Mesothelial cell of epicardium (in vitro differentiated cells): ENCODE results near the gene GALNT2. TPM values are rescaled to one million over a fixed set of nuclear protein-coding genes. Genes with fewer than 3 reads are reported as not detected.

Experiments
- DNase-seq, 2 experiments: peaks; one replicate each; pipeline ENCODE4 v3.0.0; 2021; ENCODE audit warnings: low spot score in 2 of 2; ENCODE audit not compliant: unreplicated experiment in 2 of 2
- H3K27ac Mint-ChIP-seq: 2 replicates; pipeline ENCODE4 v1.8.0; 2021; ENCODE audit warnings: mixed read lengths
- H3K27me3 Mint-ChIP-seq: 2 replicates; pipeline ENCODE4 v1.8.0; 2021; ENCODE audit warnings: low read depth, mixed read lengths
- H3K36me3 Mint-ChIP-seq: 2 replicates; pipeline ENCODE4 v1.8.0; 2021; ENCODE audit warnings: mixed read lengths
- H3K4me1 Mint-ChIP-seq: 2 replicates; pipeline ENCODE4 v1.8.0; 2021; ENCODE audit warnings: mixed read lengths
- H3K4me3 Mint-ChIP-seq: 2 replicates; pipeline ENCODE4 v1.8.0; 2021; ENCODE audit warnings: mild to moderate bottlenecking, moderate library complexity, mixed read lengths
- H3K9me3 Mint-ChIP-seq: 2 replicates; pipeline ENCODE4 v1.8.0; 2021; ENCODE audit warnings: mixed read lengths
- total RNA-seq: library from RNA; stranded (reverse); gene quantifications from 3 replicates; pipeline ENCODE4 v1.2.1, GENCODE V29; 2021
- TF ChIP-seq, protein P1 (sequence below): fragments of 200-600 bp; sonication (generic); IDR thresholded peaks from one replicate; pipeline ENCODE4 v1.5.0; 2021; ENCODE audit warnings: antibody characterized with exemption; ENCODE audit not compliant: unreplicated experiment

GALNT2 gene
- total RNA-seq, 1 donor from 2014 or later = 48.3 TPM

DNA sequence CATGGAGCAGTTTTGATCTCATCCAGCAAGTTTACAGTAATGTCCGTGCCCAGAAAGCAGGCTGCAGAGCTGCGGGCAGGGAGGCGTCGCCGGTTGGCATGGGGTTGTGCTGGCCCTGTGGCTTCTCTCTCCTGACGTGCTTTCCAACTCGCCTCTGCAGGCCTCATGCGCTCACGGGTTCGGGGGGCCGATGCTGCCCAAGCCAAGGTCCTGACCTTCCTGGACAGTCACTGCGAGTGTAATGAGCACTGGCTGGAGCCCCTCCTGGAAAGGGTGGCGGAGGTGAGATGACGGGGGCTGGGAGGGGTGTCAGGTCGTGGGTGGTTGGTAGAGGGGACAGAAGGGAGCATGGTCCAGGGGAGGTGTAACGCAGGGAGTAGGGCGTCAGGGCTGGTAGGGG is 176.1 kb downstream of the GALNT2 start:
- Mint-ChIP-seq H3K9me3 (peaks cover 18% of the 10 kb centered on the region), H3K36me3 (peaks cover 34% of the 10 kb centered on the region), H3K27me3 (no peaks in the 10 kb centered on the region), H3K27ac (no peak overlapping the region), H3K4me3 (no peak overlapping the region), H3K4me1 (peaks cover 3% of the 10 kb centered on the region)
- DNase-seq = no peak
- TF ChIP-seq, protein P1, sequence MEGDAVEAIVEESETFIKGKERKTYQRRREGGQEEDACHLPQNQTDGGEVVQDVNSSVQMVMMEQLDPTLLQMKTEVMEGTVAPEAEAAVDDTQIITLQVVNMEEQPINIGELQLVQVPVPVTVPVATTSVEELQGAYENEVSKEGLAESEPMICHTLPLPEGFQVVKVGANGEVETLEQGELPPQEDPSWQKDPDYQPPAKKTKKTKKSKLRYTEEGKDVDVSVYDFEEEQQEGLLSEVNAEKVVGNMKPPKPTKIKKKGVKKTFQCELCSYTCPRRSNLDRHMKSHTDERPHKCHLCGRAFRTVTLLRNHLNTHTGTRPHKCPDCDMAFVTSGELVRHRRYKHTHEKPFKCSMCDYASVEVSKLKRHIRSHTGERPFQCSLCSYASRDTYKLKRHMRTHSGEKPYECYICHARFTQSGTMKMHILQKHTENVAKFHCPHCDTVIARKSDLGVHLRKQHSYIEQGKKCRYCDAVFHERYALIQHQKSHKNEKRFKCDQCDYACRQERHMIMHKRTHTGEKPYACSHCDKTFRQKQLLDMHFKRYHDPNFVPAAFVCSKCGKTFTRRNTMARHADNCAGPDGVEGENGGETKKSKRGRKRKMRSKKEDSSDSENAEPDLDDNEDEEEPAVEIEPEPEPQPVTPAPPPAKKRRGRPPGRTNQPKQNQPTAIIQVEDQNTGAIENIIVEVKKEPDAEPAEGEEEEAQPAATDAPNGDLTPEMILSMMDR = no peak

DNA sequence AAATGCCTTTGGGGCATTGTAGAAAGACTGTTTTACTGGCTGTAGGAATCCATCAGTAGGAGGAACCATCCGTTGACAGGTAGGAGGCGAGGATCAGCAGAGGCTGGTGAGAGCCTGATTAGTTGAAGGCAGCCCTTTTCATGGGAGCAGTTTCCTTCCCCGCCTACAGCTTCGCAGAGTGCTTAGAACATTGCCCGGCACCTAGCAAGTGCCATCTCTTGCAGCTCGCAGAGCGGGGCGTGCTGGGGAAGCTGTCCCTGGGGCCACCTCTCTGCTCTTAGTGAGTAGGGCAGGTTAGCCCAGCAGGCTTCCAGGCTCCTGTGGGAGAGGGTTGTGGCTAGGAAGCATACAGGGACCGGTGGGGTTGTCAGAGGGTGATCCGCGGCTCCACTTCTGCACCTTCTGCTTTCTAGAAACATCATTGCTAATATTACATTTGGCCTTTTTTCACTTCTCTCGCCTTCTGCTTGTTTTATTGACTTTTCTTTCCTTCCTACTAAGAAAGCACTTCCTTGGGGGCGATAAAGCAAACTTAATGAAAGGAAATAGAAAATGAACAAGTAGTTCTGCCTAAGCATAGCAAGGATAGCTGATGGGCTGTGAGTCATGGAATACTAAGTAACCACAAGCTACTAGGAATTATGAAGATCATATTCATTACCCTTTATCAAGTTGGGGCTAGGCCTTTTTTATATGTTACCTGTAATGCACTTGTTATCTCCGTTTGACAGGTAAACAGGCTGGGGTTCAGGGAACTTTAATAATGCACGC is 176.7 kb downstream of the GALNT2 start:
- DNase-seq = no peak
- H3K27ac Mint-ChIP-seq = no peak overlapping the region

DNA sequence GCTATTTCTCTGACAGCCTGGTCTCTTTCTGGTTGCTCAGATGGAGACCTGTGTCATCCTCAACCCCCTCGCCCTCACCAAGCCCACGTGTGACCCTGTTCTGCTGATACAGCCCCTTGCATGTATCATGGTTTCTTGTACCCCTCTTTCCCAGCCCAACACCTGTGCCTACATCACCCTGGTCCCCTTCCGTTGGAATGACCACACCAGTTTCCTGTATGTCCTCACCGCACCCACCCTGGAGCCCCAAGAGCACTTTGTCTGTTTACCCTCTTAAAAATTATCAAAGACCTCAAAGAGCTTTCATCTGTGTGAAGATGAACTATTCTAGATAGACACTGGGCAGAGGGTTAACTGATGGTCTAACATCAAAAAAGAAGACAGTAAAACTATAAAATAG is 179.5 kb downstream of the GALNT2 start:
- DNase-seq = no peak
- Mint-ChIP-seq H3K27me3 (no peaks in the 10 kb centered on the region), H3K9me3 (peaks cover 7% of the 10 kb centered on the region), H3K36me3 (peaks cover 23% of the 10 kb centered on the region), H3K4me3 (no peak overlapping the region), H3K4me1 (peaks cover 23% of the 10 kb centered on the region), H3K27ac (no peak overlapping the region)
- TF ChIP-seq, protein P1 = no peak

More for the DNA sequence above, 176.7 kb downstream of the GALNT2 start:
- Mint-ChIP-seq H3K27me3 (no peaks in the 10 kb centered on the region), H3K36me3 (peaks cover 34% of the 10 kb centered on the region), H3K9me3 (peaks cover 18% of the 10 kb centered on the region), H3K4me3 (no peak overlapping the region), H3K4me1 (peaks cover 7% of the 10 kb centered on the region)
- TF ChIP-seq, protein P1 = no peak

DNA sequence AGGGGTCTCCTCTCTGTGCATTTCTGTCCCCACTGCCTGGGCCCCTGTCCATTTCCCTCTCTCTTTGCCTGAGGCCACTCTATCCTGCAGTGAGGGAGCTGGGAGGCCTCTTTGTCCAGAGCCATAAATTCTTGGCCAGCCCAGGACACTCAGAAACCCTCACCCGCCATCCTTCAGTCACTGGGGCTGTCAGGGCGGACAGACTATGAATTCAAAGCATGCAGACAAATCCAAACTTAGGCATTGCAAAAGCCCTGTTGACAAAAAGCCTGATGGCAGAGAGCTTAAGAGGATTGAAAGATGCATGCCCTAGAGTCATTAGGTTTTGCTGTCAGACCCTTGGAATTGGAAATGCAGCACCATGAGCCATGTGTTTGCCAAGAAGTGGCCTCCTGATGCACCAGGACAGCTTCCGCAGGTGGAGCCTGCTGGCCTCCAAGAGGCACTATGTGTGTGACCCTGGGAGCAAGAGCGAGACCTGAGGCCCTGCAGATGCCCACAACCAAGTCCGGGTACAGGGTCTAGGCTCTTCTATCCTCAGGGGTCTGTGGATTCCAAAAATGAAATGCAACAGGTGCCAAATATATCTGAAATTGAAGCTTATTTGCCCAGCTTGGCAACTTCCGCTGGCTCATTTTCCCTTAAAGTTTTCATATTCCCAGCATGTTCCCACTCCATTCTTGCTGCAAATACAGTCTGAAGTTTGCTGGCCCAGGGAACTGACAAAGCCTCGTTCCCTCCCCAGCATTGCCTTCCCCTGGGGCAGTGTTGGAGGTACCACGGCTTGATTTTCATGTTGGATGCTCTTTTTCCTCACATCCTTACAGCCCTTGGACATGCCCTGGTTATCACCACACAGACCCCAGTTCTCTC is 181.2 kb downstream of the GALNT2 start:
- Mint-ChIP-seq H3K9me3 (no peaks in the 10 kb centered on the region), H3K4me1 (peaks cover 23% of the 10 kb centered on the region), H3K36me3 (peaks cover 15% of the 10 kb centered on the region), H3K27me3 (no peaks in the 10 kb centered on the region), H3K27ac (no peak overlapping the region), H3K4me3 (no peak overlapping the region)
- no peak for DNase-seq
- TF ChIP-seq, protein P1 = no peak

DNA sequence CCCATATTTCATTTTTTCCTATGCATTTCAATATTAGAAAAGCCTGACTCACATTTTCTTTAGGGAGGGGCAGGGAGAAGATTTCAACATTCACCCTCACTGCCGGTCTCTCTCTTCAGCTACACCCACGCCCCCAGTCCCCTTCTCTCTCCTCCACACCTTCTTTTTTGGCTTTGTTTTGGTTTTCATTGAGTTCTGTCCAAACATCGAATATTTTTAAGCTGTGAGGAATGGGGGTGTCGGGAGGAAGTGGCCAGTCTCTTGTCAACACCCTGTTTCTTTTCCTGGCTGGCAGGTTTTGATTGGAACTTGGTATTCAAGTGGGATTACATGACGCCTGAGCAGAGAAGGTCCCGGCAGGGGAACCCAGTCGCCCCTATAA is 181.8 kb downstream of the GALNT2 start:
- Mint-ChIP-seq H3K27ac (no peak overlapping the region), H3K4me3 (no peak overlapping the region)
- no peak for DNase-seq

More for the DNA sequence above, 181.8 kb downstream of the GALNT2 start:
- TF ChIP-seq, protein P1 = no peak
- H3K9me3 Mint-ChIP-seq = no peaks in the 10 kb centered on the region
- H3K27me3 Mint-ChIP-seq = no peaks in the 10 kb centered on the region
- peaks cover 23% of the 10 kb centered on the region for H3K4me1 Mint-ChIP-seq
- peaks cover 19% of the 10 kb centered on the region for H3K36me3 Mint-ChIP-seq
